Skin of body (tissue), 2 donors: ENCODE results near the gene STXBP5. TPM values are rescaled to one million over a fixed set of nuclear protein-coding genes. Genes with fewer than 3 reads are reported as not detected.

ENCODE experiments used
- DNase-seq: peaks from one replicate; lab custom pipeline; 2025; lab: John Stamatoyannopoulos, UW
- total RNA-seq: library from RNA; depleted of rRNA; stranded (reverse); fragments of >200 nt; gene quantifications from one replicate; pipeline ENCODE4 v1.2.3, GENCODE V29; 2014

The STXBP5 gene
- total RNA-seq, 1 donor from 2014 or later = 20.6 TPM

- DNase-seq = no peak
Observed at GRCh38 chr6:147177286-147177685, 26.9 kb upstream of the STXBP5 start.

DNA sequence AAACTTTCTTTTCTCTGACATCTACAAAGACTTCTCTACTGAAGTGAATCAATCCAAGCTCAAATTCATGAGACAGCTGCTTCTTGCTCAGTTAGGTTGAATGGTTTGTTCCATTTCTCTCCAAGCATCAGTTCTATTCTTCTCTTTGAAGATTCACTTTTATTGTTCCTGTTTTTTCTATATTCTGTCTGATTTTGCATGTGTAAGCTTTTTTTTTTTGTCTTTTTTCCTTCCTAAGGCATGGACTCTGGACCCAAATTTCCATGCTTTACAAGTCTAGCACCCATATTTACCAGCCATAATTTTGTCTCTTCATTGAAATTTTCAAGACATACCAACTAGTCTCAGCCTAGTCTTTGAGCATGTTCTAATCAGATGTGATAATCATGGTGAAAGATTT, 25.9 kb upstream of the STXBP5 start:
- no peak for DNase-seq

DNA sequence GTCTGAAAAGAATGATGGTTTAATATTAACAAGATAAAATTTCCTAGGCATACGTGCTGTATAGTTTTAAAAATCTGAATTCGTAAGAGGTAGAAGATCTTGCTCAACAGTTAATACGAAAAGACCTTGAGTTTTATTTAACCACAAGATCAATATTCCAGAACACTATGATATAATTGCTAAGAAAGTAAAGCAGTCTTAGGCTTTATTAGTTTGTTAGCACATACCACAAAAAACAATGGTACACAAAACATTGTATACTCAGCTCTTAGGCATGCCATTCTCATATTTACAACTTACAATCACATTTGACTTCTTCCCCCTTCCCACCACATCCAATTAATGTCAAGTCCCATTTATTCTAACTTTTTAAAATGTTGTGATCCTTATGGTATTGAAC, 24.4 kb upstream of the STXBP5 start:
- DNase-seq = no peak

DNA sequence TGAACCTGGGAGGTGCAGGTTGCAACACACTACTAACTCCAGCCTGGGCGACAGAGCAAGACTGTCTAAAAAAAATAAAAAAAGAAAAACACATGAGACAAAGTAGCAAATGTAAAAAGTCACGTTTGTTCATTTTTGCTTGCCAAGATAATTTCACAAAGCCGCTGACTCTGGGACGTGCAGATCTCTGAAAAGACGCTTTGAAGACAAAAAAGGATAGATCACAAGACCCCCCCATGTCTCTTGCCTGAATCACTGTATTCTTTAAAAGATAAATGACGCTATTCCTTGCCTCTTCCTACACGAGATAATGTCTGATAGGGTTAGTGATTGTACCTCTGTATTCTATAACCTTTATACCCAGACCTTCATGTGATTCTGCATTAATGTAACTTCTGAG, 23.3 kb upstream of the STXBP5 start:
- DNase-seq = no peak

DNA sequence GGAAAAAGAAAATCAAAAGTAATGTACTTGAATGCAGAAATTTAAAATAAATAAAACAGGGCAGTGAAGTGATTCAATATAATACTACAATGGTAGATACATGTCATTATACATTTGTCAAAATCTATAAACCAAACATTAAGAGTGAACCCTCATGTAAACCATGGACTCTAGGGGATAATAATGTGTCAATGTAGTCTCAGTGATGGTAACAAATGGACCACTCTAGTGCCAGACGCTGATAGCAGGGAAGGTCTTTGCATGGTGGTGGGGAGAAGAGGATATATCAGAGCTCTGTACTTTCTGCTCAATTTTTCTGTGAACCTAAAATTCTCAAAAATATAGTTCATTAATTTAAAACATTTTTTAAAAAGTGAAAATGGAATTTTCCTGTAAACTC, 19.8 kb upstream of the STXBP5 start:
- DNase-seq = no peak

- no peak for DNase-seq
Observed at GRCh38 chr6:147185216-147185615, 19.0 kb upstream of the STXBP5 start.

DNA sequence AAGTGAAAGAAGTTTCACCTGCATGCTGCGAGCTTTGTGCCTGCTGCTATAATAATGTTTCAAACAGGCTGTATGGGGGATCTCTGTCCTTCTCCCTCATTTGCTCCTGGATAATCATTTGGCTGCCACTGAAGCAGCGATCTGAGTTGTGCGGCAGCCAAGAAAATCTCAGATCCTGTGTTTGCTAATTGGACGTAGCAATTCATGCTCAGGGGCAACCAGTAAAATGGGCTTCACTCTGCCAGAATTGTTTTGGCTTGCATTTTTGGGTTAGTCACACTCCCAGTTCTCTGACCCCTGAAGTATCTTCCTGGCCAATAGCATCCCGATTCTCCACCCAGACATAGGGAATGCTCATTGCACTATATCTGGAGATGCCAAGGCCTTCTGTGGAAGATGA, 13.7 kb upstream of the STXBP5 start:
- no peak for DNase-seq

DNA sequence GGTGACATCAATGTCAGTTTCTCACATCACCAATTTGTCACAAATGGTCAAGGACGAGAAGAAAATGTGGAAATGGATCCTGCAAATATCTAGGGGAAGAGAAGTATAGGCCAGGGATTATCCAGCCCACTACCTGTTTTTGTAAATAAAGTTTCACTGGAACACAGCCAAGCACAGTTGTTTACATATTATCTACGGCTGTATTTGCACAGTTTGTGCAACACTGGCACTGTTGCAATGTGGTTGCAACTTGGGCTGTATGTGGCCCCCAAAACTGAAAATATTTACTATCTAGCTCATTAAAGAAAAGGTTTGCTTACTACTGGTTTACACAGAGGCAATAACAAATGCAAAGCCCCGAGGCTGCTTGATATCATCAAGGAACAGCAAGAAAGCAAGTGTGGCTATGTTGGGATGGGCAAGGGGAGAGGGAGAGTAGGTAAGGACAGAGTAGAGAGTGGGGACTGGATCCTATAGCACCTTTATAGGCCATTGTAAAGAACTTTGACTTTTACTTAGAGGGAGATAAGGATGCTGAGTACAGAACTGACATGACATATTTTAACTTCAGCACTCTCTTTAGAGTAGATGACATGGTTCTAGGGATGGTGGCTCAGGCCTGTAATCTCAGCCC, 11.8 kb upstream of the STXBP5 start:
- no peak for DNase-seq

GRCh38 chr6:147194652-147195411, 9.4 kb upstream of the STXBP5 start:
- no peak for DNase-seq

DNA sequence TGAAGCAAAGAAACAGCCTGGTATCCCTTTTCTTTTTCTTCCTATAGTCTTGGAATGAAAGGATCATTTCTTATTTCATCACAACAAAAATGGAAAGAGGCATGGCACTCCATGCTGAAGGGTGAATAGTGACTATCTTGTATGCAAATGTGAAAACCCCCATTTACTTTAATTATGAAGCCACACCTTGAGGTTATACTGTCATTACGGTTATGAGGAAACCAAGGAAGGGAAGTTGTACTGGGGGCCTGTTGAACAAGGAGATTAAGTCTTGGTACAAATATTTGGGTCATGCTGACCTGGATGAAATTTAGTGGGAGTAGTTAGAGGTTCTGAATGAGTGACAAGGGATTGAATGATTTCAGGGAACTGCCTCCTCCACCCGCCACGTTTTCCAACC, 8.7 kb upstream of the STXBP5 start:
- no peak for DNase-seq

DNA sequence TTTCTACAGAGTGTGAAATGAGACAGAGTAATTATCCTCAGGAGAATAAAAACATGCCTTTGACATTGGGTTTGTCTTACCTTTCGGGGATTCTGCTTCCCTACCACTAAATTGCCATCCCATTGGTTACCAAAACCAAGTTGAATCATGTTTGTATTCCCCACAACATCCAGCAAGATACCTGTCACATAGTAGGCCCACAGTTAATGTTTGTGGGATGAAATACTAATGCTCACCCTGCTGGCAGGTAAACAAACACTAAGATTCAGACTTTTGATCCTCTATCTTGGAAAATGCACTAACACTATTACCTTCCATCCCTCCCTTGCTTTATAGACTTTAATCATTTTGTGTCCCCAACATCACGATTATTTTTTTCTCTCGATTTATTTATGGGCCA, 8.2 kb upstream of the STXBP5 start:
- DNase-seq = no peak

DNA sequence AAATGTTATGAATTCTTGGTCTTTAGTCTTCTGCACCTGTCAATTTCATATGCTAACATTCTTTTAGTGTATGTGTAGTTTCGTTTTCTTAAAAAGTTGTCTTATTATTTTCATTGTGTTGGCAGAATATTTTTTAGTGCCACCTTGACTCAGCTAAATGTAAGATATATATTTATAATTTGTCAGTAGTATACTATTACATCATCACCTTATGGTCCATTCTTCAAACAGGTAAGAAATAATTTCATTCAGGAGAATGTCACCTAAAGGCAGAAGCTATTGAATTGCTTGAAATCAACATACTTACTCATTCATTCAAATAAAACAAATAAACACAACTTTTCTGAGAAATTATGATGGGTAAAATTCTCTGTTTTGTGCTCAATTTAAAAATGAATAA, 3.5 kb upstream of the STXBP5 start:
- no peak for DNase-seq

- no peak for DNase-seq
Observed at GRCh38 chr6:147201885-147202515, 2.2 kb upstream of the STXBP5 start.

- peak; percentile 94 for DNase-seq
Observed at GRCh38 chr6:147202516-147203310, 1.5 kb upstream of the STXBP5 start.

GRCh38 chr6:147203311-147204059, 732 bp upstream of the STXBP5 start:
- DNase-seq = peak; percentile 63

- no peak for DNase-seq
Observed at GRCh38 chr6:147204843-147205311, 660 bp downstream of the STXBP5 start.

- no peak for DNase-seq
Observed at GRCh38 chr6:147205690-147206600, 1.7 kb downstream of the STXBP5 start.

GRCh38 chr6:147207351-147207750, 3.1 kb downstream of the STXBP5 start:
- no peak for DNase-seq

DNA sequence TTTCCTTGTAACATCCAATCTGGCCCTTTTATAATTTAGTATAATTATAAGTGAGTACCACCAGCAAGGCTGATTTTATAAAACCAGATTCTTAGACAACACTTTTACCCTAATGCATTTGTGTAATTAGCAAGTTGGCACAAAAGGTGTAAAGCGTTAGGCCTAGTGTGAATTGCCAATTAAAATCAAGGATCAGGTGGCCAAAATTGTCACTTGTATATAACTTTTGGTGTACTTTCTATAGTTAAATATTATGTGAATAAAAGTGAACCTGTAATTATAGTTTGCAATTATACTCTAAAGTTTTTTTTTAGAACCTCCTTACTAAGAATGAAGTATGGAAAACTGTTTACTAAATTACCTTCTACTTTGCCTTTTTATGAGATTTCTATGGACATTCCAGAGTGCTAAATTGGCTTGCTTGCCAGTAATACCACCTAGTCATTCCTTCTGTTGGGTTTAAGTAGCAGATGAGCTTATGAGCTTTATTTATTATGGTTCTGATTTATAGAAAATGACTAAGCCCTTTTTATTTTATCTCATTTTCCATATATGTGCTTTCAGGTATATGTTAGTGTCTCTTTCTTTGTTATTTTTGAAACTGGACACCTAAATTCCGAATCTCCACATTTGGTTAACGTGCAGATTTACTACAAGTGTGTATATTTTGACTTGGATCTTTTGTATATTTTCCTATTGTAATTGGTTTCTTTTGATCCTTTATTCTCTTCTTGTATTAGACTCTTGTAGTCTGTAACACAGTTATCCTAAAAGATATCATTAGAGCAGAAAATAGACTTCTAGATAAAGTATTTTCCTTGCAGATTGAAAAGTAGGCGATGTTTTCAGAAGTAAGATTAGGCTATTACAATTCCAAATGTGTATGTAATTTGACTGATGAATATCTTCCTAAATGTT, 3.9 kb downstream of the STXBP5 start:
- DNase-seq = no peak
